Measurements from ENCODE around the gene CARD14.
"Not testable (repeated sequence)": the region's sequence is repeated elsewhere in the genome, so short reads cannot be mapped to it uniquely, and the experiment has no call there.

CARD14 gene

DNA sequence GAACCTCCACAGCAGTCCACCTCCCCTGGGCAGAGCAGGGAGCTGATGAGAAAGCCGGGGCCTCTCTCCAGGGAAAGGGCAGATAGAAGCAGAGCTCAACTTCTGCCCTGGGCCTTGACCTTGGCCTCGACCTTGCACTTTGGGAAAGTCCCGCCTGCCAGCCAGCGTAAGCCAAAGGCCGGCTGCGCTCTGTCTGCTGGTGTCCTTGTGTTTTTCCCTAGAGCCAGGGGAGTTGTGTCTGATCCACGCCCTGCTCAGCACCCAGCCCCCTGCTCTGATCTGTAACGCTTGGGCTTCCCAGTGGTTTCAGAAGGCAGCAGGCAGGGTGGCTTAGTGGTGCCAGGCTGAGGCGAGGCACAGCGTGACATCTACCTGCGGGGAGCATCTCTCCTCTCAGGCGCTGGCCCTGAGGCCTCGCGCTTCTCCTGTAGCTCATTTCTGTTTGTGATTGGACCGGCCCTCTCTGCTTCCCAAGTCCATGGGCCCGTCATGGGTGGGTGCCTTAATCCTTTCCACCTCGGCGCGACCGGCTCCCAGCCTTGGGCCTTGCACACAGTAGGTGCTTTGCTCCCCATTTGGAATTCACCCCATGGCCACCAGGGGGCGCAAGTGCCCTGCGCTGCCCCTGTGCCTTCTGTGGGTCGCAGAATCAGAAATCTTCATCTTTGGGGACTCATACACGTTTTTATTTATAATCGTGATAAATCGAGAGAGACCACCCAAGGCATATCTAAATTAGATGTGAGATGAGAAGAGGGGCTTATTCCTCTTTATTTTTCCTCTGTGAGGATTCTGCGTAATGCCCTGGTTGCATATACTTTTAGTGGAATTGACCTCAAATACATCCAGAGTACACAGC is 26.1 kb downstream of the CARD14 start:
- no peak for DNase-seq (ENCODE audit: extremely low read depth, low read depth)
- H3K4me3 ChIP-seq (replicated peaks; ENCODE audit: low read depth, low read length) = no peak overlapping the region
- TF ChIP-seq, protein P1, sequence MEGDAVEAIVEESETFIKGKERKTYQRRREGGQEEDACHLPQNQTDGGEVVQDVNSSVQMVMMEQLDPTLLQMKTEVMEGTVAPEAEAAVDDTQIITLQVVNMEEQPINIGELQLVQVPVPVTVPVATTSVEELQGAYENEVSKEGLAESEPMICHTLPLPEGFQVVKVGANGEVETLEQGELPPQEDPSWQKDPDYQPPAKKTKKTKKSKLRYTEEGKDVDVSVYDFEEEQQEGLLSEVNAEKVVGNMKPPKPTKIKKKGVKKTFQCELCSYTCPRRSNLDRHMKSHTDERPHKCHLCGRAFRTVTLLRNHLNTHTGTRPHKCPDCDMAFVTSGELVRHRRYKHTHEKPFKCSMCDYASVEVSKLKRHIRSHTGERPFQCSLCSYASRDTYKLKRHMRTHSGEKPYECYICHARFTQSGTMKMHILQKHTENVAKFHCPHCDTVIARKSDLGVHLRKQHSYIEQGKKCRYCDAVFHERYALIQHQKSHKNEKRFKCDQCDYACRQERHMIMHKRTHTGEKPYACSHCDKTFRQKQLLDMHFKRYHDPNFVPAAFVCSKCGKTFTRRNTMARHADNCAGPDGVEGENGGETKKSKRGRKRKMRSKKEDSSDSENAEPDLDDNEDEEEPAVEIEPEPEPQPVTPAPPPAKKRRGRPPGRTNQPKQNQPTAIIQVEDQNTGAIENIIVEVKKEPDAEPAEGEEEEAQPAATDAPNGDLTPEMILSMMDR (IDR thresholded peaks at IDR 0.05; ENCODE audit: low read depth, low read length, missing control alignments) = peak; percentile 93

- TF ChIP-seq, protein P1 (IDR thresholded peaks at IDR 0.05; ENCODE audit: low read depth, low read length, missing control alignments) = no peak
- no peak overlapping the region for H3K4me3 ChIP-seq (replicated peaks; ENCODE audit: low read depth, low read length)
- no peak for DNase-seq (ENCODE audit: extremely low read depth, low read depth)
Observed at GRCh38 chr17:80196652-80197051, 26.8 kb downstream of the CARD14 start.

DNA sequence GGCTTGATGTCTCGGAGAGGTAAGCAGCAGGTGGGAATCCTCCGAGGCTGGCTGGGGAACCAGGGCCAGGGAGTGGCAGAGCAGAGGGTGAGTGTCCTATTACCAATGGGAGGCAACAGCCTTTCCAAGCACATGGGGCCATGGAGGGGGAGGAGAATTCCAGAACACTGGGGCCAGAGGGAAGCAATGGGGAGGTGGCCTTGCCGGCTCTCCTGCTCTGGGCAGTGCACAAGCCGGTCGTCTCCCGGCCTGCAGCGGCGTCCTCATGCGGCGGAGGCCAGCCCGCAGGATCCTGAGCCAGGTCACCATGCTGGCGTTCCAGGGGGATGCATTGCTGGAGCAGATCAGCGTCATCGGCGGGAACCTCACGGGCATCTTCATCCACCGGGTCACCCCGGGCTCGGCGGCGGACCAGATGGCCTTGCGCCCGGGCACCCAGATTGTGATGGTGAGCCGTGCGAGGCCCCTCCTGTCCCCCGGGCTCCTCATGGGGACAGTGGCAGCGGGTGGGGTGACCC is 28.4 kb downstream of the CARD14 start:
- no peak for DNase-seq (ENCODE audit: extremely low read depth, low read depth)
- no peak overlapping the region for H3K4me3 ChIP-seq (replicated peaks; ENCODE audit: low read depth, low read length)
- TF ChIP-seq, protein P1 (IDR thresholded peaks at IDR 0.05; ENCODE audit: low read depth, low read length, missing control alignments) = no peak

DNA sequence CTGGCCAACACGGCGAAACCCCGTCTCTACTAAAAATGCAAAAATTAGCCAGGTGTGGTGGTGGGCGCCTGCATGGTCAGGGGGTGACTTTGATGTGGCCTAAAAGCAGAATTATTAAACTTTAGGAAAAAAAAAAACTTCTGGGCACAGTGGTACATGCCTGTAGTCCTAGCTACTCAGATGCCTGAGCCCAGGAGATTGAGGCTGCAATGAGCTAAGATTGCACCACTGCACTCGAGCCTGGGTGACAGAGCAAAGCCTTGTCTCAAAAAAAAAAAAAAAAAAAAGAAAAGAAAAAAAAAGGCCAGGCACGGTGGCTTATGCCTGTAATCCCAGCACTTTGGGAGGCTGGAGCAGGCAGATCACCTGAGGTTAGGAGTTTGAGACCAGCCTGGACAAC is 29.5 kb downstream of the CARD14 start:
- DNase-seq (ENCODE audit: extremely low read depth, low read depth); H3K4me3 ChIP-seq (replicated peaks; ENCODE audit: low read depth, low read length): not testable (repeated sequence)

- no peak overlapping the region for H3K4me3 ChIP-seq (replicated peaks; ENCODE audit: low read depth, low read length)
- no peak for DNase-seq (ENCODE audit: extremely low read depth, low read depth)
- TF ChIP-seq, protein P1 (IDR thresholded peaks at IDR 0.05; ENCODE audit: low read depth, low read length, missing control alignments) = no peak
Observed at GRCh38 chr17:80201446-80201845, 31.6 kb downstream of the CARD14 start.

- TF ChIP-seq, protein P1 (IDR thresholded peaks at IDR 0.05; ENCODE audit: low read depth, low read length, missing control alignments) = no peak
- H3K4me3 ChIP-seq (replicated peaks; ENCODE audit: low read depth, low read length) = no peak overlapping the region
- no peak for DNase-seq (ENCODE audit: extremely low read depth, low read depth)
Observed at GRCh38 chr17:80202197-80202596, 32.4 kb downstream of the CARD14 start.

DNA sequence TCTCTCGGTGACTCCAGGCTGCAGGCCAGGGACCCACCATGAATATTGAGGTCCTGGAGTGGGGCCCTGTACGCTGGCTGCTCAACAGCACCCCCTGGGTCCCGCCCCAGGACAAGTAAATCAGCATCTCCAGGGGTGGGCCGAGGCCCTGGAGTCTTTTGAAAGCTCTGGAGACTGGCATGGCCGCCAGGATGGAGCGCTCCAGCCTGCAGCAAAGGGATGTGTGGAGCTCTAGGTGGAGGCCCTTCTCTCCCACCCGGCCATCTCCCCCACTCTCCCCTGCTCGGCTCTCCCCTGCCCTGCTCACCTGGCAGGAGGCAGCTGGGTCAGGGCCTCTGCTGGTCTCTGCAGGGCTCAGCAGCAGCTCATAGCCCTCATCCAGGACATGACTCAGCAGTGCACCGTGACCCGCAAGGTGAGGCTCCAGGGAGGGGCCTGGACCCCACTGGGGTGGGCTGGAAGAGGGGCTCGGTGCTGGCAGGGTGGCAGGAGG is 33.7 kb downstream of the CARD14 start:
- no peak for DNase-seq (ENCODE audit: extremely low read depth, low read depth)
- H3K4me3 ChIP-seq (replicated peaks; ENCODE audit: low read depth, low read length) = no peak overlapping the region
- TF ChIP-seq, protein P1 (IDR thresholded peaks at IDR 0.05; ENCODE audit: low read depth, low read length, missing control alignments) = no peak
